Measurements from ENCODE around the gene PGBD2.
"Not testable (repeated sequence)": the region's sequence is repeated elsewhere in the genome, so short reads cannot be mapped to it uniquely, and the experiment has no call there.

Gene PGBD2

GRCh38 chr1:248890549-248891498, 15.2 kb upstream of the PGBD2 start:
- DNase-seq, result no peak

- DNase-seq, result no peak
These were observed 14.3 kb upstream of the PGBD2 start for GRCh38 chr1:248891758-248892157.

GRCh38 chr1:248892590-248892989, 13.4 kb upstream of the PGBD2 start:
- DNase-seq, result no peak

GRCh38 chr1:248894837-248895236, 11.2 kb upstream of the PGBD2 start:
- no peak for DNase-seq

- no peak for DNase-seq
These were observed 8.4 kb upstream of the PGBD2 start for GRCh38 chr1:248897412-248898337.

- no peak for DNase-seq
These were observed 5.4 kb upstream of the PGBD2 start for GRCh38 chr1:248900637-248901036.

- no peak for DNase-seq
These were observed 4.5 kb upstream of the PGBD2 start for GRCh38 chr1:248901578-248901977.

- DNase-seq, result no peak
These were observed 1.4 kb upstream of the PGBD2 start for GRCh38 chr1:248904437-248905216.

GRCh38 chr1:248905662-248906008, 400 bp upstream of the PGBD2 start:
- no peak for DNase-seq

- DNase-seq, result no peak
These were observed 972 bp downstream of the PGBD2 start for GRCh38 chr1:248906753-248907661.

GRCh38 chr1:248910761-248911160, 4.7 kb downstream of the PGBD2 start:
- no peak for DNase-seq

GRCh38 chr1:248913933-248914332, 7.9 kb downstream of the PGBD2 start:
- DNase-seq, result no peak

GRCh38 chr1:248914796-248915381, 8.9 kb downstream of the PGBD2 start:
- DNase-seq, result no peak

GRCh38 chr1:248918131-248918530, 12.1 kb downstream of the PGBD2 start:
- DNase-seq, result no peak

GRCh38 chr1:248923352-248924338, 17.6 kb downstream of the PGBD2 start:
- no peak for DNase-seq

GRCh38 chr1:248924696-248925532, 18.9 kb downstream of the PGBD2 start:
- peak; percentile 8 for DNase-seq

- DNase-seq, result not testable (repeated sequence)
These were observed 19.8 kb downstream of the PGBD2 start for GRCh38 chr1:248925859-248926258.

GRCh38 chr1:248926401-248927182, 20.6 kb downstream of the PGBD2 start:
- no peak for DNase-seq

All from effector CD8-positive, alpha-beta T cell (primary cell).